GM23248 (cell line): ENCODE data around the gene MMS19. TPM values are rescaled to one million over a fixed set of nuclear protein-coding genes. Genes with fewer than 3 reads are reported as not detected.

ENCODE experiments used
- DNase-seq: peaks from one replicate; pipeline ENCODE4 v3.0.0-alpha.2; 2015
- H2AFZ ChIP-seq: fragments of 200-600 bp; sonication (generic); 2 replicates; pipeline ENCODE4 v1.6.1; 2016; ENCODE audit warnings: antibody characterized with exemption
- H3F3A ChIP-seq: fragments of 200-600 bp; sonication (generic); 2 replicates; pipeline ENCODE4 v1.6.1; 2016; ENCODE audit warnings: mild to moderate bottlenecking, antibody characterized with exemption, mixed run types; ENCODE audit not compliant: insufficient read depth
- H3K27ac ChIP-seq: fragments of 200-600 bp; sonication (generic); 2 replicates; pipeline ENCODE4 v1.5.1; 2016; ENCODE audit warnings: mild to moderate bottlenecking
- H3K27me3 ChIP-seq: fragments of 200-600 bp; sonication (generic); replicated peaks from 2 replicates; pipeline ENCODE4 v1.6.1; 2016; ENCODE audit warnings: mild to moderate bottlenecking; ENCODE audit not compliant: insufficient read depth
- H3K36me3 ChIP-seq: fragments of 200-600 bp; sonication (generic); 2 replicates; pipeline ENCODE4 v1.6.1; 2016; ENCODE audit warnings: low read depth, mild to moderate bottlenecking
- H3K4me1 ChIP-seq: fragments of 200-600 bp; sonication (generic); 2 replicates; pipeline ENCODE4 v1.6.1; 2016; ENCODE audit warnings: mild to moderate bottlenecking; ENCODE audit not compliant: insufficient read depth
- H3K4me2 ChIP-seq: fragments of 200-600 bp; sonication (generic); one replicate; pipeline ENCODE4 v1.6.1; 2016; ENCODE audit warnings: mild to moderate bottlenecking; ENCODE audit not compliant: unreplicated experiment
- H3K4me3 ChIP-seq: fragments of 200-600 bp; sonication (generic); 2 replicates; pipeline ENCODE4 v1.5.1; 2016; ENCODE audit warnings: mild to moderate bottlenecking
- H3K79me2 ChIP-seq: fragments of 200-600 bp; sonication (generic); 2 replicates; pipeline ENCODE4 v1.6.1; 2016; ENCODE audit warnings: mild to moderate bottlenecking; ENCODE audit not compliant: insufficient read depth
- H3K9ac ChIP-seq: fragments of 200-600 bp; sonication (generic); 2 replicates; pipeline ENCODE4 v1.6.1; 2016; ENCODE audit warnings: mild to moderate bottlenecking
- H3K9me2 ChIP-seq: fragments of 200-600 bp; sonication (generic); 2 replicates; pipeline ENCODE4 v1.6.1; 2016; ENCODE audit warnings: mixed run types, mild to moderate bottlenecking, moderate library complexity; ENCODE audit not compliant: insufficient read depth
- H3K9me3 ChIP-seq: fragments of 200-600 bp; sonication (generic); one replicate; pipeline ENCODE4 v1.6.1; 2017; ENCODE audit warnings: low read depth
- H4K20me1 ChIP-seq: fragments of 200-600 bp; sonication (generic); 2 replicates; pipeline ENCODE4 v1.6.0; 2016; ENCODE audit not compliant: insufficient read depth
- EZH2 ChIP-seq: fragments of 200-600 bp; sonication (generic); IDR thresholded peaks from 2 replicates; pipeline ENCODE4 v1.6.1; 2018; ENCODE audit warnings: antibody characterized with exemption, mild to moderate bottlenecking; ENCODE audit not compliant: insufficient read depth, poor library complexity, severe bottlenecking
- EZH2phosphoT487 ChIP-seq: fragments of 200-600 bp; sonication (generic); IDR thresholded peaks from 2 replicates; pipeline ENCODE4 v1.6.1; 2018; ENCODE audit warnings: antibody characterized with exemption, moderate library complexity, mild to moderate bottlenecking, low read depth; ENCODE audit not compliant: insufficient read depth
- WGBS, 2 experiments: methylation state at CpG; one replicate each; pipeline ENCODE4 v1.1.6; 2015 to 2017; ENCODE audit warnings: low lambda C conversion rate in 2 of 2, low coverage in 1 of 2; ENCODE audit errors: missing lambda C conversion rate in 2 of 2; 5-methylcytosine and 5-hydroxymethylcytosine counted together
- in situ Hi-C: fragments of 300-500 bp; cut with MboI; formaldehyde crosslinking; loops from 2 replicates; pipeline ENCODE4 v1.15.0; 2020
- polyA plus RNA-seq: library from polyadenylated mRNA; unstranded; fragments of >200 nt; fragmentation: Nextera tagmentation; extraction: Ambion mirVana; gene quantifications from 2 replicates; pipeline ENCODE4 v1.2.1, GENCODE V29; 2016
- total RNA-seq: library from RNA; depleted of rRNA; stranded (reverse); fragments of >200 nt; shearing (Covaris generic); gene quantifications from 2 replicates; pipeline ENCODE4 v1.2.3, GENCODE V29; 2014; rRNA removed

The MMS19 gene, protein sequence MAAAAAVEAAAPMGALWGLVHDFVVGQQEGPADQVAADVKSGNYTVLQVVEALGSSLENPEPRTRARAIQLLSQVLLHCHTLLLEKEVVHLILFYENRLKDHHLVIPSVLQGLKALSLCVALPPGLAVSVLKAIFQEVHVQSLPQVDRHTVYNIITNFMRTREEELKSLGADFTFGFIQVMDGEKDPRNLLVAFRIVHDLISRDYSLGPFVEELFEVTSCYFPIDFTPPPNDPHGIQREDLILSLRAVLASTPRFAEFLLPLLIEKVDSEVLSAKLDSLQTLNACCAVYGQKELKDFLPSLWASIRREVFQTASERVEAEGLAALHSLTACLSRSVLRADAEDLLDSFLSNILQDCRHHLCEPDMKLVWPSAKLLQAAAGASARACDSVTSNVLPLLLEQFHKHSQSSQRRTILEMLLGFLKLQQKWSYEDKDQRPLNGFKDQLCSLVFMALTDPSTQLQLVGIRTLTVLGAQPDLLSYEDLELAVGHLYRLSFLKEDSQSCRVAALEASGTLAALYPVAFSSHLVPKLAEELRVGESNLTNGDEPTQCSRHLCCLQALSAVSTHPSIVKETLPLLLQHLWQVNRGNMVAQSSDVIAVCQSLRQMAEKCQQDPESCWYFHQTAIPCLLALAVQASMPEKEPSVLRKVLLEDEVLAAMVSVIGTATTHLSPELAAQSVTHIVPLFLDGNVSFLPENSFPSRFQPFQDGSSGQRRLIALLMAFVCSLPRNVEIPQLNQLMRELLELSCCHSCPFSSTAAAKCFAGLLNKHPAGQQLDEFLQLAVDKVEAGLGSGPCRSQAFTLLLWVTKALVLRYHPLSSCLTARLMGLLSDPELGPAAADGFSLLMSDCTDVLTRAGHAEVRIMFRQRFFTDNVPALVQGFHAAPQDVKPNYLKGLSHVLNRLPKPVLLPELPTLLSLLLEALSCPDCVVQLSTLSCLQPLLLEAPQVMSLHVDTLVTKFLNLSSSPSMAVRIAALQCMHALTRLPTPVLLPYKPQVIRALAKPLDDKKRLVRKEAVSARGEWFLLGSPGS
- total RNA-seq (89.7 and 116 TPM in 2 replicates), polyA plus RNA-seq (40.0 and 40.6 TPM in 2 replicates)

- Histone ChIP-seq H3K27ac (peak within 1 kb of the TSS; percentile 97), H3K27me3 (no peaks in the 10 kb centered on the region), H3K9ac (peak within 1 kb of the TSS; percentile 97), H3K4me3 (peak within 1 kb of the TSS; percentile 92), H3K79me2 (peaks cover 79% of the 10 kb centered on the region), H3K36me3 (0 out of 2 replicates have a peak, but pooled peaks cover 4% of the 10 kb centered on the region), H3K9me2 (no peaks in the 10 kb centered on the region), H4K20me1 (no peaks in the 10 kb centered on the region; the same call in 1 of the 2 replicates), H3K4me2 (peak within 1 kb of the TSS; percentile 97), H3K9me3 (no peaks in the 10 kb centered on the region), H3F3A (peaks cover 26% of the 10 kb centered on the region), H3K4me1 (peaks cover 30% of the 10 kb centered on the region), H2AFZ (peak within 1 kb of the TSS; percentile 81)
- peak; percentile 100 for DNase-seq
- in situ Hi-C loops: no loop called here
- 0 to 1% methylated on average over 44 to 73 of the region's 73 CpGs for WGBS, 2 experiments
- TF ChIP-seq EZH2phosphoT487: no peak
- TF ChIP-seq EZH2: no peak
Observed at GRCh38 chr10:97498076-97498840, at the start of gene MMS19. Gene MMS19 (minus strand): TSS chr10:97498422. CDS start chr10:97498384, 38 bp downstream.

DNA sequence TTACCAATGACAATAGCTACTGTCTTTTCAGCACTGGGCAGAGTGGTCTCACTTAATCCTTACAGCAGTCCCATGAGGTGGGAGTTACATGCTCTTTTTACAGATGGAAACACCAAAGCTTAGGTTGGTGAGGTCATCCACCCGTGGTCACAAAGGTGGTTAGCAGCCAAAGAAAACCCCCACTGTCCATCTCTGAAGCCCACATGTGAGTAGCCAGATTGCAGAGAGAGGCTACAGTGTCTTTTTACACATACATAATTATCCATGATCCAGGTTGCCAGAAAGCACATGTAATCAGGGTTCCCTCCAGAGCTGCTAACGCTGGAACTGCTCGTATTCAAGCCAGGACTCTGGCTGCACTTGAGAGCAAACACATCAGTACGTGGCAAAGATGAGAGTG lies 49.7 kb upstream of the MMS19 start:
- in situ Hi-C loops: no loop called here
- H3F3A ChIP-seq: peaks cover 15% of the 10 kb centered on the region
- no peaks in the 10 kb centered on the region for H3K36me3 ChIP-seq
- H4K20me1 ChIP-seq: no peaks in the 10 kb centered on the region
- no peak overlapping the region for H2AFZ ChIP-seq
- no peak overlapping the region for H3K9ac ChIP-seq
- H3K9me3 ChIP-seq: no peaks in the 10 kb centered on the region
- H3K79me2 ChIP-seq: peaks cover 86% of the 10 kb centered on the region
- peaks cover 14% of the 10 kb centered on the region for H3K4me1 ChIP-seq
- TF ChIP-seq EZH2: no peak
- no peak for TF ChIP-seq EZH2phosphoT487
- no peak overlapping the region for H3K4me2 ChIP-seq
- no peak overlapping the region for H3K27ac ChIP-seq
- no peaks in the 10 kb centered on the region for H3K9me2 ChIP-seq
- H3K4me3 ChIP-seq: no peak overlapping the region
- no peaks in the 10 kb centered on the region for H3K27me3 ChIP-seq
- WGBS, 2 experiments: 19 to 34% methylated on average over 4 of the region's 4 CpGs
- DNase-seq: peak; percentile 38

DNA sequence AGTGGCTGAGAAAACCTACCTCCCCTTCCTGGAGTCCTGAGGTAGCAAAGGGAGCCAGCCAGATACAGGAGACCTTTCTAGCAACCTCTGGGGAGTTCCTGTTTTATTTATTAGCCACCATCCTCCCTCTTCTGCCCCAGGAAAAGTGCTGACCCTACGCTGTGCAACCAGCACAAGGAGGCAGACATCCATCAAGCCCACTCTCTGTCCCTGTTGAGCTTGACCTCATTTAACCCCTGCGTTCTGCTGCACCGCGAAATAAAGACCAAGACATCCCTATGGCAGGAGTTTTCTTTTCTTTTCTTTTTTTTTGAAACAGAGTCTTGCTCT lies 49.0 kb upstream of the MMS19 start:
- TF ChIP-seq EZH2 (no peak), EZH2phosphoT487 (no peak)
- Histone ChIP-seq H3K9me2 (no peaks in the 10 kb centered on the region), H3K27ac (no peak overlapping the region), H3K4me2 (no peak overlapping the region), H4K20me1 (no peaks in the 10 kb centered on the region), H3K4me1 (peaks cover 21% of the 10 kb centered on the region), H3F3A (peaks cover 22% of the 10 kb centered on the region), H2AFZ (no peak overlapping the region), H3K9ac (no peak overlapping the region), H3K27me3 (no peaks in the 10 kb centered on the region), H3K36me3 (no peaks in the 10 kb centered on the region), H3K9me3 (no peaks in the 10 kb centered on the region), H3K4me3 (no peak overlapping the region), H3K79me2 (peaks cover 80% of the 10 kb centered on the region)
- 81 to 89% methylated on average over 4 of the region's 4 CpGs for WGBS, 2 experiments
- DNase-seq: no peak
- in situ Hi-C loops: no loop called here
